Measurements from ENCODE around the gene CD48. TPM values are rescaled to one million over a fixed set of nuclear protein-coding genes. Genes with fewer than 3 reads are reported as not detected.

CD48 gene
- polyA plus RNA-seq, 1 donor (not counting 4 experiments of a cell fraction or from before 2014, with no cell fraction given), result 0.07 TPM

GRCh38 chr1:160744852-160745520, 33.4 kb upstream of the CD48 start:
- dilution Hi-C loops (cut with MboI; ENCODE audit: extremely low pct_ligation_motif_present, low sequenced_read_pairs), result no loop called here
- Histone ChIP-seq H3K27me3 (ENCODE audit: control insufficient read depth, extremely low read depth, insufficient read depth, low read length) (no peaks in the 10 kb centered on the region), H3K9ac (ENCODE audit: control insufficient read depth, extremely low read depth, insufficient read depth, low read length) (no peak overlapping the region), H3K9me1 (ENCODE audit: control insufficient read depth, extremely low read depth, insufficient read depth, low read length) (no peaks in the 10 kb centered on the region), H4K20me1 (ENCODE audit: control insufficient read depth, extremely low read depth, insufficient read depth, low read length) (no peaks in the 10 kb centered on the region), H3K4me3 (ENCODE audit: control insufficient read depth in 2 of 3, extremely low read depth in 1 of 3, insufficient read depth in 2 of 3, low read depth in 1 of 3, low read length in 3 of 3) (no peak overlapping the region), H3K4me1 (ENCODE audit: control insufficient read depth, extremely low read depth, insufficient read depth, low read length) (peaks cover 18% of the 10 kb centered on the region), H3K79me2 (ENCODE audit: control insufficient read depth, insufficient read depth, low read length) (no peaks in the 10 kb centered on the region), H3K27ac (ENCODE audit: control insufficient read depth, insufficient read depth, low read length) (no peak overlapping the region), H3K36me3 (ENCODE audit: control insufficient read depth in 2 of 2, extremely low read depth in 1 of 2, insufficient read depth in 2 of 2, low read length in 2 of 2) (peaks cover 0 to 1% of the 10 kb centered on the region in 2 experiments), H2AFZ (ENCODE audit: control insufficient read depth, low read length) (no peak overlapping the region), H3K4me2 (ENCODE audit: control insufficient read depth, extremely low read depth, insufficient read depth, low read depth, low read length) (no peak overlapping the region), H3K9me3 (ENCODE audit: control insufficient read depth, low read depth, low read length) (no peaks in the 10 kb centered on the region)
- DNase-seq (ENCODE audit: low read depth, low spot score), result no peak
- no peak for TF ChIP-seq EZH2 (IDR thresholded peaks at IDR 0.05; ENCODE audit: low read length)
- TF ChIP-seq CTCF (optimal IDR thresholded peaks at IDR 0.05 in 1 of 3, IDR thresholded peaks at IDR 0.05 in 1 of 3, conservative IDR thresholded peaks at IDR 0.05 in 1 of 3; ENCODE audit: extremely low read depth in 1 of 3, insufficient read depth in 2 of 3, low read length in 3 of 3), result no peak
- no peak for FAIRE-seq

- H3K9me1 ChIP-seq (ENCODE audit: control insufficient read depth, extremely low read depth, insufficient read depth, low read length), result no peaks in the 10 kb centered on the region
- H3K4me1 ChIP-seq (ENCODE audit: control insufficient read depth, extremely low read depth, insufficient read depth, low read length), result peaks cover 18% of the 10 kb centered on the region
- no peak overlapping the region for H2AFZ ChIP-seq (ENCODE audit: control insufficient read depth, low read length)
- DNase-seq (ENCODE audit: low read depth, low spot score) (no peak), FAIRE-seq (no peak)
- no peaks in the 10 kb centered on the region for H3K9me3 ChIP-seq (ENCODE audit: control insufficient read depth, low read depth, low read length)
- dilution Hi-C loops (cut with MboI; ENCODE audit: extremely low pct_ligation_motif_present, low sequenced_read_pairs), result no loop called here
- H3K27ac ChIP-seq (ENCODE audit: control insufficient read depth, insufficient read depth, low read length), result no peak overlapping the region
- H3K36me3 ChIP-seq (ENCODE audit: control insufficient read depth in 2 of 2, extremely low read depth in 1 of 2, insufficient read depth in 2 of 2, low read length in 2 of 2), result no peaks in the 10 kb centered on the region
- no peaks in the 10 kb centered on the region for H3K79me2 ChIP-seq (ENCODE audit: control insufficient read depth, insufficient read depth, low read length)
- no peak for TF ChIP-seq EZH2 (IDR thresholded peaks at IDR 0.05; ENCODE audit: low read length)
- no peaks in the 10 kb centered on the region for H4K20me1 ChIP-seq (ENCODE audit: control insufficient read depth, extremely low read depth, insufficient read depth, low read length)
- no peaks in the 10 kb centered on the region for H3K27me3 ChIP-seq (ENCODE audit: control insufficient read depth, extremely low read depth, insufficient read depth, low read length)
- H3K4me2 ChIP-seq (ENCODE audit: control insufficient read depth, extremely low read depth, insufficient read depth, low read depth, low read length), result no peak overlapping the region
- H3K4me3 ChIP-seq (ENCODE audit: control insufficient read depth in 2 of 3, extremely low read depth in 1 of 3, insufficient read depth in 2 of 3, low read depth in 1 of 3, low read length in 3 of 3), result no peak overlapping the region
- H3K9ac ChIP-seq (ENCODE audit: control insufficient read depth, extremely low read depth, insufficient read depth, low read length), result no peak overlapping the region
Measured at GRCh38 chr1:160744199-160744851, 32.7 kb upstream of the CD48 start.

All from keratinocyte (primary cell).